ENCODE results near the gene ARHGAP23.

DNA sequence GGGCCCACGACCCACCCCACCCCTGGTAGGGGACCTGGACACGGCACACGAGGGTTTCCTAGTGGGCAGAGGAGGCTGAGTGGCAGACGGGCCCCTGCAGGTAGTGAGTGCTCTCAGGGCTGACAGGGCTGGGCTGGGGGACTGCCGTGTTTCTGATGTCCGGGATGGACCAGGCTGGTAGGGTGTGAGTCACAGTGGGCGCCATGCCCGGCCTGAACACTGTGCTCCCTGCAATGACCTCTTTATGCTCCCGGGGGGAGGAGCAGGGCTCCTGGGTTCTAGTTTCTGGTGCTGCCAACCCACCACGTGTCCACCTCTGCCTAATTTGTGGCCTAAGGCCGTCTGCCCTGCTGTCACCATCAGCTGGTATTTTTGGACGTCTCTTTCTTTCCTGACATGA lies 26.3 kb downstream of the ARHGAP23 start:
- no peak for TF ChIP-seq EZH2 (IDR thresholded peaks at IDR 0.05; ENCODE audit: low read length)
- TF ChIP-seq CTCF (optimal IDR thresholded peaks at IDR 0.05 in 1 of 3, IDR thresholded peaks at IDR 0.05 in 1 of 3, conservative IDR thresholded peaks at IDR 0.05 in 1 of 3; ENCODE audit: extremely low read depth in 1 of 3, insufficient read depth in 2 of 3, low read length in 3 of 3), result no peak

Data from keratinocyte (primary cell).